ENCODE results near the gene PCBP4.
A peak's percentile ranks its signal among the peaks of the same experiment; 100 is the strongest.

PCBP4 gene

DNA sequence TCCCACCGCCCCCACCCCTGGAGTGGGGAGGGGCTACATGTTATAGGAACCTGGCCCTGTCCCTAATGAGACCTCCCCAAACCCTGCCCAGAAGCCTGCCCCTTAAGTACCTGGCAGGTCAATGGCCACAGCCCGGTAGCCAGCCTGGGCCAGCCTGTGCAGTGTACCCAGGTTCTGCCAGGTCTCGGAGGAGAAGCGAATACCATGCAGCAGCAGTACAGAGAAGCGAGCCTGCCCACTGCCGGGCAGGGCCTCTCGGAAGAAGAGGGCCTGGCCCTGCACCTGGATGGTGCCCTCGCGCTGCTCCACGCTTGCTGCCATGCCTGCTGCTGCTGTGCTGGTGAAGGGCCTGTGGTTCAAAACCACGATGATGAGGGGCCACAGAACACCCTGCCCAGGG, 4.1 kb upstream of the PCBP4 start:
- no peak for DNase-seq (ENCODE audit: low spot score)

DNA sequence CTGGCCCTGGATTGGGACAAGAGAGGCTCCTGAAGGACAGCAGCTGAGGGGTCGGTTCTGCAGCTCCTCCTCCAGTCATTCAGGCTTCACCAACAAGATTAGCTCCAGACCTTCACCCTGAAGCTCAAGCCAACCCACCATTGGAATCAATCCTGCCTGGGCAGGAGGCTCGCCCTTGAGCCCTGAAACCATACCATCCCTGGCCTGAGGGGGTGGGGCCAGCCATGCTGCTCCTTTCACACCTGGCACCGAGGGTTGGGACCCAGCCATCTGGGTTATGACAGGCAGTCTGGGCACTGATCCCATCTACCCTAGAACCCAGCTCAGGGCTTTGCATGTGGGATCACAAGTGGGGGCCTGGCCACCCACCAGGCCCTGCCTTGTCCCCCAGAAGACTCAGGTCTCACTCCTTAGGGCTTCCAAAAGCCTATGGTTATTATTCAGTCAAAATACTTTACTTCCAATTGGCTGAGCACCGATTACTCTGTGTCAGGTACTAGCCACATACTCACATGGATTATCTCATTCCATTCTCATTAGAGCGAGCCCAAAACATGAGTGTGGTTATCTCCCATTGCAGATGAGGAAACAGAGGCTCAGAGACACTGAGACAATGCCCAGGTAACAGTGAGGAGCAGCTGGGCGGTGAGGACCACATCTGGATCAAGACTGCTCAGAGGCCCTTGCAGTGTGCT, 3.5 kb upstream of the PCBP4 start:
- no peak for DNase-seq (ENCODE audit: low spot score)

DNA sequence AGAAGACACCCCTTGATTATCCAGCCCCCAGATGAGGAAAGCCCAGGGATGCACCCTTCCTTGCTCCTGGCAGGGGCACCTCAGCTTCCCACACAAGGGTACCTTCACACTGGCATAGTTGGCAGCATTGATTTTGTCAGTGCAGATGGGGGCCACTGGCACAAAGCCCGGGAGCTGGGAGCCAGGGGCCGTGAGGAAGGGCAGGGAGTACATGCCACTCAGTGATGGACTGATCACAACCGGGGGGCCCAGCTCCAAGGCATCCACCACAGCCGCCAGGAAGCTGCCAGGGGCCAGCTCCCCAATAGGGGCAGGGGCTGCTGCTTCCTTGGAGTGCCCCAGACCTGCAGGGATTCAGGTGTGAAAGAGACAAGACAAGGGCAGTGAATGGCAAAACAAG, 2.6 kb upstream of the PCBP4 start:
- DNase-seq (ENCODE audit: low spot score): no peak

DNA sequence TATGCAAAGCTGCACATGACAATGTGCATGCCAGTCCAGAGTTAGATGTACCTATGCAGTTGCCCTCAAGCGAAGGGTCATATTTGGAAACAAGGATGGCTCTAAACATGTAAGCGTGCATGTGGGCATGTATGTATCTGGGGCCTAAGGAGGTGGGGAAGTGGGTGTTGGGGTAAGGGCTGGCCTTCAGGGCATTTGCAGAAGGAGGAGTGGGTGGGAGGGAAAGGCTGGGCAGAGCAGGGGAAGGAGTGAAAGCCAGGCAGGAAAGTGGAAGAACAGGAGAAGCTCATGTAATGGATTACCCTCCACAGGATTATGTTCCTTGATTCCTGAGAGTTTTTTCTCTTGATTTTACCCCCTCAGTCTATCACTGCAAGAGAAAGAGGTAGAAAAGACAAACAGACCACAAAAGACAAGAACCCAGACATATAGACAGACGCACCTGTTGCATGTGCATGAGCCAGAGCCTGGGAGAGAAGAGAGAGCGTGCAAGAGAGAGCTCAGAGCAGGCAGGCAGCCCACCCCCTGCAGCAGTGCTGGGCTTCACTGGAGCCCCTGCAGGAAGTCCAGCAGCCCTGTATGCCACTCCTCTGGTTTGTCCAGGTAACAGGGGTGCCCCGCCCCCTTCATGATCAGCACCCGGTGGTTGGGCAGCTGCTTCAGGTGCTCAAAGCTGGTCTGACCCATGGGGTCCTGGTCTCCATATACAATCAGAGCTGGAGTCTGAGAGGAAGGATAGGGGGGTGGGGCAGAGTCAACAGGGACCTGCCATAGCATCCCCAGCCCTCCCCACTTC, 1.8 kb upstream of the PCBP4 start:
- no peak for DNase-seq (ENCODE audit: low spot score)

DNA sequence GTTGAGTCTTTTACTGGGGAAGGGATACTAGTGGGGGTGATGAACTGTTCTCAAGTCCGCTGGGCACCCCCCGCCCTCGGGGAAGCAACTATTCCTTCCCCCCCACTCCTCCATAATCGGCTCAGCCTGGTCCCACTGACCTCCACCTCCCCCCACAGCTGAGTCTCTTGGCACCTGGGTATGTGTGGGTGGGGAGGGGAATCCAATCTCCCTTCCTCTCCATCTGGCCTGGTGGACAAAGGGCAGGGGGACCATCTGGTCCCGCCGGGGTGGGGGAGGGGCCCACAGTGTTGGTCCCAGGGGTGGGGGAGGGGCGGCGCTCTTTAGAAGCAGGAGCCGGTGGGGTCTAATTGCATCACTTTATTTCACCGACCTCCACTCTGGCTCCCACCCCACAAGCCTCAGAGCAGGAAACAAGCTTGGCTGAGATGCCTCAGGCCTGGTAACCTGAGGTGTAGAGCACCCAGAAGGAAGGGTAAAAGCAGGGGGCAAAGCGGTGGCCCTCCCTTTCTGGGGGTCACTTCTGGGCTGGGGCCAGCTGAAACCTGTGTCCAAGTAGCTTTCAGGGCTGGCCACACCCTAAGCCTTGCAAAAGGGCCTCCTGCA, 1.0 kb upstream of the PCBP4 start:
- DNase-seq (ENCODE audit: low spot score): peak; percentile 82

DNA sequence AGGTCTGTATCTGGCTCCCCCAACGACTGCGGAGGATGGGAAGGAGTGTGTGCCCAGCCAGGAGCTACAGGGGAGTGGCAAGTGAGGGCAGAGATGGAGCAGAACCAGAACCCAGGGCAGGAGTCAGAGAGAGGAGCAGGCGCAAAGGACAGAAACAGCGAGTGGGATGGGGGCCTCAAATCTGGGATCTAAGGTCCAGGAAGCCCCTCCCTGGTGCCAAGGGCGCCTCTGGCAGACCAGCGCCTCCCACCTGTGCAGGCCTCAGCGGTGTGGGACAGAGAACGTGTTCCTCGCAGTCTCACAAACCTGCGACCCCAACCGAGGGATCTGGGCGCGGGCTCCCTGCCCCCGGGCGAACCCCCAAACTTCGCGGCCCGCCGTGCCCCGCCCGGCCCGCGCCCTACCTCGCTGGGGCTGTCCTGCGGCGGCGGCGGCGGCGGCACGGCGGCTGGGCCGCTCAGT, 301 bp downstream of the PCBP4 start:
- DNase-seq (ENCODE audit: low spot score): no peak

DNA sequence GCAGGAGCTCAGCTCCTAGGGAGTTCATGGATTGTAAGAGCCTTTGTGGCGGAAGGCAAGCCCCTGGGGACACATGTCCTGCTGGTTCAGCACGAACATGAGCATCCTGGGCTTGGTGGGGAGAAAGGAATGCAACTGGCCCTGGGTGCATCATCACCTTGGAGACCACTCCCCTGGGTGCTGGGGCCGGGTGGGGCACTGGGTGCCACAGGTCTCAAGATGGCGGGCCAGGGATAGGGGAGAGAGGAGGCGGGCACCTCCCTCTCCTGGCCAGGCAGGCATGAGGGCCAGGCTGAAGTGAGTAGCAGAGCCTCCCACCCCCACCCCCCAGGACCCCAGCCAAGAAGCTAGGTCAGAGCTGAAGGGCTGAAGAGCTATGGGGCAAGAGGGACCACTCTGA, 768 bp downstream of the PCBP4 start:
- DNase-seq (ENCODE audit: low spot score): no peak

DNA sequence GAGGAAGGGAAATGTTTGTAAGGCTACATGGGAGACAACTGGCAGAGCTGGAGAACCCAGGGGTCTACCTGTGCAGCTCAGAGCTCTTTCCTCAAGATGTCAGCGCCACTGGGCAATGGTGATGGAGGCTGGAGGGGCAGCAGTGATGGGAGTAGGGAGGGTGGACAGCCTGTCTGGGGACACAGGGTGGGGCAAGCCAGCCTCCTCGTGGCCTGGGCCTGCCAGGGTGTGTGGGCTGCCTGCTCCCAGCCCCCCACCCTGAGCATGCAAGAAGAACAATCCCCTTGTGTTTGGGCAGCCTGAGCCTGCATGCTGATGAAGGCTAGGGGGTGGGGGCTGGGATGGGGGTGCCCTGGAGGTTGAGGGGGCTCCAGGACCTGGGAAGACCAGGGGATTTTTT, 1.2 kb downstream of the PCBP4 start:
- no peak for DNase-seq (ENCODE audit: low spot score)

DNA sequence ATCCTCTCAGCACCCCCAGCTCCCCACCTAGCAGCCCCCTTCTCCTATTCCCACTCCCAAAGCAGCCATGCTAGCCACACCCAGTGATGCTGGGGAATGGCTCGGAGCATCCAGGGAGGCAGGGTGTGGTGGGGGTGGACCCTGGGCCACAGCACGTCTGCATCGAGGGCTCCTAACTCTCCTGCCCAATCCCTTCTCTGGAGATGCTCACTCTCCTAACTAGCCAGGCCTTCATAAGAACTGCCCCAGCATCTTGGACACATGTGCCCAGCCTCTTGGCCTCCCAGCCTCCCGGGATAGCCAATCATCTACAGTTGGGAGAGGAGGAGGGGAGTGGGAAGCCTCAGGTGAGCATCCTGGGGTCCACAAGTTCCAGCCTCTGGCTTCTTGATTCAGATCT, 2.7 kb downstream of the PCBP4 start:
- DNase-seq (ENCODE audit: low spot score): no peak

DNA sequence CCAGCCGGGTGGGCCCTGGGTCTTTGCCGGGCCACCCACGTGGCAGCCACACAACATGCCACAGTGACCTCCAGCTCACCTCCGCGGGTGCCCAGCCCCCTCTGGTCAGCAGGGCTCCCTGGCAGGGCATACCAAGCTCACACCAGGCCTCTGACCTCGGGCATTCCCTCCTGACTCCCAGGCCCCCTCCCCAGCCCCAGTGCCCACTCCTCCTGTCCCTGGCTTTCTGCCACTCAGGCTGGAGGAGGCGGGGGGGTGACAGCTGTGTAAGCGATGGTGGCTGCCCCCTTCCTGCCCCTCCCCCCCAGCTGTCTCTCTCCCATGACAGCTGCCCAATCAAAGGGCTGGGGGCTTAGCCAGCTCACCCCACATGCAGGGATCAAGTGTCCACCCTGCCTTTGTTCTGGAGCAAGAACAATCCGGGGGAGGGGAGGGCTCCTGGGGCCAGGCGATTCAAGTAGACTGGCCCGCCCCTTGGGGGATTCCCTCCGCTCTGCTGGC, 3.3 kb downstream of the PCBP4 start:
- peak; percentile 75 for DNase-seq (ENCODE audit: low spot score)

DNA sequence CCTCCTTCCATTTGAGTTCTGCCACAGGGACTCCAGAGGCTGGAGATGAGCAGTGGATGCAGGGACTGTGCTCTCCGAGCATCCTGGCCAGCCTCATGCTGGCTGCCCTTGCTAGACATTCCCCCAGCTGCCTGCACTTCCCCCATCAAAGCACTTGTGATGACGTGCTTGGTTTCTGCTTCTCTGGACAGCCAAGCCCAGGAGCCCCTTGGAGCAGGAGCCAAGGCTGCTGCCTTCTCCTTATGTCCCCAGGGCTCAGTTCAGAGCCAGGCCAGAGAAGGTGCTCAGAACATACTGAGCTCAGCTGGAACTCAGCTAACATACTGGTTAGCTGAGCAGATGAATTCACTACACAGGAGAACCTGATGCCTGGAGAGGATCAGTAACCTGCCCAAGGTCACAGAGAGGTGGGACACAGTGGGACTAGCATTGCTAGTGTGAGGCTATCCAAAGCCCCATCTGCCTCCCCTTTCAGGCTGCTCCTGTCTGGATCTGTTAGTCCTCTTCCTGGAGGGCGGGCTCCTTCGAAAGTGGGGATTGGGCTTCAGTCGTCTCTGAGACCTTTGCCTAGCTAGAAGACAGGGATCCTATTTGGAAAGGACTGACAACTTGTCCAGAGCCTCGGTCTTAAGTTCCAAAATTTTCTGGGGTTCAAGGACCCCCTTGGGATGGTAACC, 4.3 kb downstream of the PCBP4 start:
- no peak for DNase-seq (ENCODE audit: low spot score)

DNA sequence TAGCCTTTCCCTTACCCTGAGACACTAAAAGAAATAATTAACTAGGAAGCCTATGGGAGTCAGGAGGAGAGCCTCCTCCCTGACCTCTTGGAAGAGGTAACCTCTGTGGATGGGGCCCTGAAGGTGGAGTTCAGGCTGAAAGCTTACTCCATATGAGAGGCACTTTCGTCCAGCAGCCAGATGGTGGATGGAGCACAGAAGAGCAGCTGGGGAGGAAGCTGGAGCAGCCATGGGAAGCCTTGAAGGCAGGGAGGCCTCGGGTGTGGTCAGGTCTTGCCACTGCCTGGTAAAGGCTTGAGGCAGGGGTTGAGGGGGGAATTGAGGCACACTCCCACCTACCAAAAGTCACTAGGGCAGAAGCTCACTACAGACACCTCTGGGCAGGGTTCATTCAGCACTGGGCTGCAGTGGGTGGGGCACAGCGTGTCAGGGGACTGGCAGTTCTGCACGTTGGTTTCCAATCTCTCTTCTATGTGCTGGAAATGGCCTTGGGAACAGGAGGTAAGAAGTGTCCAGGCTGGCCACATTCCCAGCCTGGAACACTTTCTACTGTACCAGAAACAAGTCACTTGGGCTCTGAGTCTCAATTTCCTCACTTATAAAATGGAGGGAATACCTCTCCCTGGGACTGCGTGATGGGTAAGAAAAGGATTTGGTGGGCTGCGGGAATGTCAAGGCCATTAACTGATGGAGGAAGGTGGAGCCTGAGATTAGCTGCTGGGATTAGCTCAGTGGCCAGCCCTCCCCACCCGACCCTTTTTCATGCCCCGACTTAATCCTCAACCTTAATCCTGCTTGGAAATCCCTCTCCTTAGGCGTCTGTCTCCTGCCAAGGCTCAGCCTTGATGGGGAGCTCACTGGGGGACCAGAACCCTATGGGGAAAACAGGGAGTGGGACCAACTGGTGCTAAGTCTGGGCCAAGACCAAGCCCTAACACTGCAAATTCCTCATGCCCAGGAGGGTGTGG, 5.4 kb downstream of the PCBP4 start:
- no peak for DNase-seq (ENCODE audit: low spot score)

DNA sequence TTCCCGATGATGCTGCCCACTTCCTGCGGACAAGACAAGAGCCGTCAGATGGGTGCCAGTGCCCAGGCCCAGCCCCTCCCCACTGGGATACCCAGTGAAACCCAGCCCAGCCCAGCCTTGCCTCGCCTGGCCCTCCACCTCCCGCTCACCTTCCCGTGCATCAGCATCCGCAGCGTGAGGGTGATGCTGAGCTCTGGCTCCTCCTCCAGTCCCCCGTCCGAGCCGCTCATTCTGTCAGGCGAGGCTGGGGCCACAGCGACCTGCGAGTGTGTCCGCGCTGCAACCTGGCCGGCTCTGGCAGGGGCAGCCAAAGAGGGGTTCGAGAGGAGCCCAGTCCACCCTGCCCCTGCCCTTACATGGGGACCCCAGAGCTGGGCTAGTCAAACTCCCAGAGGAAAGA, 6.2 kb downstream of the PCBP4 start:
- no peak for DNase-seq (ENCODE audit: low spot score)

DNA sequence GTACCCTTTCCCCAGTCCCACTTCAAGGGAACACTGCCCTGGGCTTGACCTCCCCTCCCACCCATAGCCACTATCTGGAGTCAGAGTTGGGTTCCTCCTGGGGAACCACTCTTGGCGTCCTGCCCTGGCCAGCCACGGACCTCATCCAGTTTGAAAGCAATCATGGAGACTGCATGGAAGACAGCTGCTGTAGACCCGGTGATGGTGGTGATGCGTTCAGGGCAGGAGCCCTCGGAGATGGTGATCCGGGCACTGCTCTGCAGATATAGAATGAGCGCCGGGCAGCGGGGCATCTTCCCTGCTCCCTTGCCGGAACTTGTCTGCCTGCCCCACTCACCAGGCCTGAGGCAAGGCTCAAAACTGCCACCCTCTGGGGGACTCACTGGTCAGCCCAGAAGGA, 6.9 kb downstream of the PCBP4 start:
- no peak for DNase-seq (ENCODE audit: low spot score)

DNA sequence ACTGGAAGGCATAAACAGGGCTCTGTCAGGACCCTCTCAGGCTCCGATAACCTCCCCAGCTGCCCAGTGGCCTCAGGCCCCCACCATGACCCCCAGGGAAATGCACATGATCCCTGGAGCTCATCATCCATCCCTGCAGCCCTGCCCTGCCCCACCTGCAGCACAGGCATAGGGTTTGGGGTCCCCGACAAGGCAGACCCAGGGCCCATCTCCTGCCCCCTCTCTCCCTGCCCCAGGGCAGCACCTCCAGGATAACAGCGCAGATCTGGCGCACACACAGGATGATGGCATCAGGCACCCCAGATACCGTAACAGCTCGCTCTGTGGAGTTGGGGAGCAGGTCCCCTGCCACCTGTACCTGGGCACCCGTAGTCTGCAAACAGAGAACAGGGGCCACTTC, 7.6 kb downstream of the PCBP4 start:
- no peak for DNase-seq (ENCODE audit: low spot score)

DNA sequence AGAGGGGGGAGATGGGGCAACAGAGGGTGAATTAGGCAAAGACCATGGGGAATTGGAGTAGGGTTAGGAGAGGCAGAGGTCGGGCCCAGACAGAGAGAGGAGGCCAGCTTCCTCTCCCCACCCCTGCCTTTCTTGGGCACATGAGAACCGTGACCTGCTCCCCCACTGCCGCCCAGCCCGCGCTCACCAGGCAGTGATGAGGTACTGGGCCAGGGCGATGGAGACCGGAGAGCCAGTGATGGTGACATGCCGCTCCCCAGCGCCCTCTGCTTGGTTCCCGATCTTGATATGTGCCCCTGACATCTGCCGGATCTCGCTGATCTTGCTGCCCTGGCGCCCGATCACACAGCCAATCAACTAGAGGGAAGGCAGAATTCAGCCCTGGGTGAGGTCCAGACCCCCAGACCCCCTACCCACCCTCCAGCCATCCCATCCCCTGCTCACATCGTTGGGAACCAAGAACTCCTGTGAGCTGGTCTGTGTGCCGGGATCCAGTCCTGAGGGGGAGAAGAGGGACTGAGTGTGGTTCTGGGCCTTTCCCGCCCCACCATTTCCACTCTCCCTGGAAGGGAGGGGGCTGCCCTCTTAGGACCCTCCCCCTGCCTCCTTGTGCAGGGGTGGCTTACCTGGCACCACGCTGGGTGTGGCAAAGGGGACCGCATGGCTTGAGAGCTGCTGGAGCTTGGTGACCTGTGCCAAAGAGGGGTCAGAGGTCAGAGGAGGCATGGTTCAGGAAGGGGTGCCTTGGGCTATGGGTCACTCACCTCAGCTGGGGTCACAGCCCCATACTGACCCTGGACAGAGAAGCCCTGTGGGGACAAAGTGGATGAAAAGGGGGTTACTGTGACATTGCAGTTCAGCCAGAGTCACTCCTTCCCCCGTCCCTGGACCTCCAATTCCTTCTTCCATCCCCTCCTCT, 8.4 kb downstream of the PCBP4 start:
- DNase-seq (ENCODE audit: low spot score): no peak

DNA sequence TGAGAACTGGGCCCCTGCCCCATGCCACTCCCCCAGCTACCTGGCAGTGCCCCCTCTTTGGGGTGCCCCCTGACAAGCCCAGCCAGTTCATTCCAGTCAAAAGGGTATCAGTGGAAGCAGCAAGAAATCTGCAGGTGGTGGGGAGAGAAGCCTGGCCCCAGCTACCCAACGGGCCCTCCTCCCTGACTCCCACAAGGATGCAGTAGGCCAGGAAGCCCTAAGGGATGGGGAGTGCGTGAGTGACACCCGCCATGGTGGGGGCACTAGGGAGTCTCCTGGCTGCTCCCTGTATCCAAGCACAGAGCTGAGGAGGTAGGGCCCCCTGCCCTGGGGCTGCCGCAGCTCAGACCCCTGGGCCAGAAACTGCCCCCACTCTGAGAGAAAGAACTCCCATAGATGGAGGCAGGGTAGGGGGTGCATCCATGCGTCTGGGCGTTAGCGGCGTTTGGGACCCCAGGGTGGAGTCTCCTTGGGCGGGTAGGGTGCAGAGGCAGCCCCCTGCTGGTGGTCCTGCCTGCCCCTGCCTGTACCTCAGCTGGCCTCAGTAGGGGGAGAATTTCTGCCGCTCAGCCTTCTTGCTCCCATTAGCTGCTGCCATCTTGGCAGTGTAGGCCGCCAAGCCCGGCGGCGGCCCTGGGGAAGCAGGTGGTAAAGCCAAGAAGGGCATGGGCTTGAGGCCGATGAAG, 9.6 kb downstream of the PCBP4 start:
- DNase-seq (ENCODE audit: low spot score): no peak

DNA sequence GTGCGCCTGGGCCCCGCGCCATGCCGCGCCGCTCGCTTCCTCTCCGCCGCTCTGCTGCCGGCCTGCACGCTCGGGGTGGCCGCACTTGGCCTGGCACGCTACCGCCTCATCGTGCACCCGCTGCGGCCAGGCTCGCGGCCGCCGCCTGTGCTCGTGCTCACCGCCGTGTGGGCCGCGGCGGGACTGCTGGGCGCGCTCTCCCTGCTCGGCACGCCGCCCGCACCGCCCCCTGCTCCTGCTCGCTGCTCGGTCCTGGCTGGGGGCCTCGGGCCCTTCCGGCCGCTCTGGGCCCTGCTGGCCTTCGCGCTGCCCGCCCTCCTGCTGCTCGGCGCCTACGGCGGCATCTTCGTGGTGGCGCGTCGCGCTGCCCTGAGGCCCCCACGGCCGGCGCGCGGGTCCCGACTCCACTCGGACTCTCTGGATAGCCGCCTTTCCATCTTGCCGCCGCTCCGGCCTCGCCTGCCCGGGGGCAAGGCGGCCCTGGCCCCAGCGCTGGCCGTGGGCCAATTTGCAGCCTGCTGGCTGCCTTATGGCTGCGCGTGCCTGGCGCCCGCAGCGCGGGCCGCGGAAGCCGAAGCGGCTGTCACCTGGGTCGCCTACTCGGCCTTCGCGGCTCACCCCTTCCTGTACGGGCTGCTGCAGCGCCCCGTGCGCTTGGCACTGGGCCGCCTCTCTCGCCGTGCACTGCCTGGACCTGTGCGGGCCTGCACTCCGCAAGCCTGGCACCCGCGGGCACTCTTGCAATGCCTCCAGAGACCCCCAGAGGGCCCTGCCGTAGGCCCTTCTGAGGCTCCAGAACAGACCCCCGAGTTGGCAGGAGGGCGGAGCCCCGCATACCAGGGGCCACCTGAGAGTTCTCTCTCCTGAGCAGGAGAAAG, 11.1 kb downstream of the PCBP4 start:
- DNase-seq (ENCODE audit: low spot score): peak; percentile 78
